SK-N-SH (cell line): ENCODE data around the gene CTSO. TPM values are rescaled to one million over a fixed set of nuclear protein-coding genes. Genes with fewer than 3 reads are reported as not detected.

Experiments used
- CTCF ChIA-PET: fragments of 300-600, 350-600 bp; formaldehyde crosslinking; extraction: SDS; loops from one replicate; lab custom pipeline; 2021; lab: Yijun Ruan, JAX
- POLR2A ChIA-PET: fragments of 350-600 bp; sonication (Branson Sonifier 250); formaldehyde crosslinking; extraction: SDS; loops from one replicate; lab custom pipeline; 2020; ENCODE audit warnings: antibody characterized with exemption, inconsistent platforms; lab: Yijun Ruan, JAX
- DNase-seq: peaks from one replicate; pipeline ENCODE4 v3.0.0; 2012
- H2AFZ ChIP-seq: fragments of 200-600 bp; sonication (generic); 2 replicates; pipeline ENCODE4 v1.8.1; 2016; ENCODE audit warnings: antibody characterized with exemption, mild to moderate bottlenecking, low read depth
- H3F3A ChIP-seq: fragments of 200-600 bp; sonication (generic); replicated peaks from 2 replicates; pipeline ENCODE3; 2016; ENCODE audit warnings: antibody characterized with exemption, mild to moderate bottlenecking; ENCODE audit not compliant: insufficient read depth
- H3K27ac ChIP-seq, 2 experiments: fragments of 200-500 bp in 1 of 2; fragments of 200-600 bp in 1 of 2; sonication (Bioruptor generic) in 1 of 2; sonication (generic), shearing (Covaris generic) in 1 of 2; 2 replicates each; pipeline versions ENCODE4 v1.5.1 to v1.6.1; 2014 to 2016; ENCODE audit warnings: low read depth in 2 of 2, inconsistent platforms in 1 of 2, low read length in 1 of 2, mild to moderate bottlenecking in 1 of 2, mixed read lengths in 1 of 2
- H3K27me3 ChIP-seq: fragments of 200-600 bp; sonication (generic), shearing (Covaris generic); 2 replicates; pipeline ENCODE4 v1.6.1; 2016; ENCODE audit warnings: mixed run types; ENCODE audit not compliant: insufficient read depth
- H3K36me3 ChIP-seq, 2 experiments: fragments of 200-500 bp in 1 of 2; fragments of 200-600 bp in 1 of 2; sonication (Bioruptor generic) in 1 of 2; sonication (generic) in 1 of 2; replicated peaks in 1 of 2; 2 replicates each; pipeline versions ENCODE3 to v1.5.1; 2014 to 2016; ENCODE audit warnings: low read length in 1 of 2, mild to moderate bottlenecking in 1 of 2; ENCODE audit not compliant: insufficient read depth in 2 of 2, control insufficient read depth in 1 of 2
- H3K4me1 ChIP-seq, 2 experiments: fragments of 200-500 bp in 1 of 2; fragments of 200-600 bp in 1 of 2; sonication (Bioruptor generic) in 1 of 2; sonication (generic), shearing (Covaris generic) in 1 of 2; 2 replicates each; pipeline versions ENCODE4 v1.5.1 to v1.6.1; 2014 to 2016; ENCODE audit warnings: low read depth in 1 of 2, low read length in 1 of 2, mixed run types in 1 of 2; ENCODE audit not compliant: insufficient read depth in 2 of 2, control insufficient read depth in 1 of 2
- H3K4me2 ChIP-seq: fragments of 200-600 bp; sonication (generic), shearing (Covaris generic); 2 replicates; pipeline ENCODE4 v1.6.1; 2017; ENCODE audit warnings: mixed run types
- H3K4me3 ChIP-seq, 2 experiments: fragments of 200-500 bp in 1 of 2; fragments of 200-600 bp in 1 of 2; sonication (Bioruptor generic) in 1 of 2; sonication (generic), shearing (Covaris generic) in 1 of 2; 2 replicates each; pipeline versions ENCODE4 v1.5.1 to v1.8.1; 2014 to 2016; ENCODE audit warnings: low read depth in 2 of 2, inconsistent platforms in 1 of 2, low read length in 1 of 2, mild to moderate bottlenecking in 1 of 2, mixed read lengths in 1 of 2, moderate library complexity in 1 of 2
- H3K79me2 ChIP-seq: fragments of 200-600 bp; sonication (generic); 2 replicates; pipeline ENCODE4 v1.8.1; 2017; ENCODE audit warnings: mild to moderate bottlenecking; ENCODE audit not compliant: insufficient read depth
- H3K9ac ChIP-seq: fragments of 200-600 bp; sonication (generic); 2 replicates; pipeline ENCODE4 v1.6.1; 2017; ENCODE audit warnings: mixed run types
- H3K9me2 ChIP-seq: fragments of 200-600 bp; sonication (generic); 2 replicates; pipeline ENCODE4 v1.6.1; 2017; ENCODE audit warnings: mixed run types
- H3K9me3 ChIP-seq: fragments of 200-600 bp; sonication (generic); 2 replicates; pipeline ENCODE4 v1.6.1; 2017; ENCODE audit warnings: mixed run types, mild to moderate bottlenecking, moderate library complexity
- H4K20me1 ChIP-seq: fragments of 200-600 bp; sonication (generic); 2 replicates; pipeline ENCODE4 v1.6.1; 2017; ENCODE audit warnings: mild to moderate bottlenecking, mixed run types; ENCODE audit not compliant: insufficient read depth
- ELF1 ChIP-seq: IDR thresholded peaks from 2 replicates; pipeline ENCODE4 v1.4.0; 2012
- FOSL2 ChIP-seq: IDR thresholded peaks from 2 replicates; pipeline ENCODE4 v1.4.0; 2012; ENCODE audit warnings: low read depth, mild to moderate bottlenecking, moderate library complexity, borderline replicate concordance
- FOXM1 ChIP-seq: IDR thresholded peaks from 2 replicates; pipeline ENCODE4 v1.4.0; 2012; ENCODE audit warnings: low read depth, mild to moderate bottlenecking
- MEF2A ChIP-seq: IDR thresholded peaks from 2 replicates; pipeline ENCODE4 v1.4.0; 2012; ENCODE audit warnings: low read depth, borderline replicate concordance
- RAD21 ChIP-seq: IDR thresholded peaks from 2 replicates; pipeline ENCODE4 v1.6.1; 2012; ENCODE audit warnings: mild to moderate bottlenecking, low read length
- RXRA ChIP-seq: IDR thresholded peaks from 2 replicates; pipeline ENCODE4 v1.4.0; 2012; ENCODE audit warnings: low read depth, mild to moderate bottlenecking, borderline replicate concordance
- USF2 ChIP-seq: fragments of 150-350 bp; IDR thresholded peaks from 2 replicates; pipeline ENCODE4 v1.6.1; 2017; ENCODE audit warnings: antibody characterized with exemption, low read length, low read depth, borderline replicate concordance
- WGBS: methylation state at CpG from one replicate; pipeline ENCODE4 v1.1.6; 2017; ENCODE audit warnings: low lambda C conversion rate; 5-methylcytosine and 5-hydroxymethylcytosine counted together
- polyA plus RNA-seq, 3 experiments: library from polyadenylated mRNA; depleted of rRNA; stranded (reverse); fragments of >200 nt; gene quantifications; 2 replicates each; pipeline ENCODE4 v1.2.3, GENCODE V29; 2012
- TF ChIP-seq, protein P1 (sequence below): IDR thresholded peaks from 2 replicates; pipeline ENCODE4 v1.6.1; 2012; ENCODE audit warnings: mild to moderate bottlenecking, low read depth, low read length, moderate library complexity
- TF ChIP-seq, protein P2 (sequence below): IDR thresholded peaks from 2 replicates; pipeline ENCODE4 v1.4.0; 2012; ENCODE audit warnings: low read depth, borderline replicate concordance

CTSO gene
- polyA plus RNA-seq, 1 of the 3 experiments (the other 2 are of a cell fraction), result 3.3 TPM

- H3K9me2 ChIP-seq, result no peaks in the 10 kb centered on the region
- no peak overlapping the region for H3K9ac ChIP-seq
- TF ChIP-seq, protein P1, sequence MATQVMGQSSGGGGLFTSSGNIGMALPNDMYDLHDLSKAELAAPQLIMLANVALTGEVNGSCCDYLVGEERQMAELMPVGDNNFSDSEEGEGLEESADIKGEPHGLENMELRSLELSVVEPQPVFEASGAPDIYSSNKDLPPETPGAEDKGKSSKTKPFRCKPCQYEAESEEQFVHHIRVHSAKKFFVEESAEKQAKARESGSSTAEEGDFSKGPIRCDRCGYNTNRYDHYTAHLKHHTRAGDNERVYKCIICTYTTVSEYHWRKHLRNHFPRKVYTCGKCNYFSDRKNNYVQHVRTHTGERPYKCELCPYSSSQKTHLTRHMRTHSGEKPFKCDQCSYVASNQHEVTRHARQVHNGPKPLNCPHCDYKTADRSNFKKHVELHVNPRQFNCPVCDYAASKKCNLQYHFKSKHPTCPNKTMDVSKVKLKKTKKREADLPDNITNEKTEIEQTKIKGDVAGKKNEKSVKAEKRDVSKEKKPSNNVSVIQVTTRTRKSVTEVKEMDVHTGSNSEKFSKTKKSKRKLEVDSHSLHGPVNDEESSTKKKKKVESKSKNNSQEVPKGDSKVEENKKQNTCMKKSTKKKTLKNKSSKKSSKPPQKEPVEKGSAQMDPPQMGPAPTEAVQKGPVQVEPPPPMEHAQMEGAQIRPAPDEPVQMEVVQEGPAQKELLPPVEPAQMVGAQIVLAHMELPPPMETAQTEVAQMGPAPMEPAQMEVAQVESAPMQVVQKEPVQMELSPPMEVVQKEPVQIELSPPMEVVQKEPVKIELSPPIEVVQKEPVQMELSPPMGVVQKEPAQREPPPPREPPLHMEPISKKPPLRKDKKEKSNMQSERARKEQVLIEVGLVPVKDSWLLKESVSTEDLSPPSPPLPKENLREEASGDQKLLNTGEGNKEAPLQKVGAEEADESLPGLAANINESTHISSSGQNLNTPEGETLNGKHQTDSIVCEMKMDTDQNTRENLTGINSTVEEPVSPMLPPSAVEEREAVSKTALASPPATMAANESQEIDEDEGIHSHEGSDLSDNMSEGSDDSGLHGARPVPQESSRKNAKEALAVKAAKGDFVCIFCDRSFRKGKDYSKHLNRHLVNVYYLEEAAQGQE, result no peak
- TF ChIP-seq FOXM1, result no peak
- H3K9me3 ChIP-seq, result no peaks in the 10 kb centered on the region
- no peaks in the 10 kb centered on the region for H4K20me1 ChIP-seq
- no peaks in the 10 kb centered on the region for H3F3A ChIP-seq
- H3K4me2 ChIP-seq, result no peak overlapping the region
- H2AFZ ChIP-seq, result no peak overlapping the region
- ChIA-PET CTCF (no interaction called here), POLR2A (no interaction called here)
- DNase-seq, result no peak
- no peak overlapping the region for H3K27ac ChIP-seq
- 37% methylated on average over 3 of the region's 3 CpGs for WGBS
- no peak overlapping the region for H3K4me3 ChIP-seq
- H3K27me3 ChIP-seq, result no peaks in the 10 kb centered on the region
- H3K4me1 ChIP-seq, result no peaks in the 10 kb centered on the region
- no peaks in the 10 kb centered on the region for H3K36me3 ChIP-seq
- no peaks in the 10 kb centered on the region for H3K79me2 ChIP-seq
These were observed 29.0 kb downstream of the CTSO start for GRCh38 chr4:155924637-155925036.

DNA sequence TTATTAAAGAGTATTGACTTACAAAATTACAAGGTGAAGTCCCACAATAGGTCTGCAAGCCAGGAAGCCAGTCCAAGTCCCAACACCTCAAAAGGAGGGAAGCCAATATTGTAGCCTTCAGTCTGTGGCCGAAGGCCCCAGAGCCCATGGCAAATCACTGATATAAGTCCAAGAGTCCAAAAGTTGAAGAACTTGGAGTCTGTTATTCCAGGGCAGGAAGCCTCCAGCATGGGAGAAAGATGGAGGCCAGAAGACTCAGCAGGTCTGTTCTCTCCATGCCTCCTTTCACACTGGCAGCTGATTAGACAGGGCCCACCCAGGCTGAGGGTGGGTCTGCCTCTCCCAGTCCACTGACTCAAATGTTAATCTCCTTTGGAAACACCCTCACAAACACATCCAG, 32.1 kb downstream of the CTSO start:
- Histone ChIP-seq H3K9me2 (no peaks in the 10 kb centered on the region), H3K9ac (no peak overlapping the region), H2AFZ (no peak overlapping the region), H3K36me3 (no peaks in the 10 kb centered on the region), H3K79me2 (no peaks in the 10 kb centered on the region), H3K9me3 (no peaks in the 10 kb centered on the region), H3K4me3 (no peak overlapping the region), H3K27me3 (no peaks in the 10 kb centered on the region), H3K4me1 (no peaks in the 10 kb centered on the region), H3K27ac (no peak overlapping the region), H3F3A (no peaks in the 10 kb centered on the region), H3K4me2 (no peak overlapping the region), H4K20me1 (no peaks in the 10 kb centered on the region)
- ChIA-PET POLR2A (no interaction called here), CTCF (no interaction called here)
- TF ChIP-seq FOSL2 (no peak), USF2 (no peak), RAD21 (no peak), RXRA (no peak), MEF2A (no peak), ELF1 (no peak)
- TF ChIP-seq, protein P2, sequence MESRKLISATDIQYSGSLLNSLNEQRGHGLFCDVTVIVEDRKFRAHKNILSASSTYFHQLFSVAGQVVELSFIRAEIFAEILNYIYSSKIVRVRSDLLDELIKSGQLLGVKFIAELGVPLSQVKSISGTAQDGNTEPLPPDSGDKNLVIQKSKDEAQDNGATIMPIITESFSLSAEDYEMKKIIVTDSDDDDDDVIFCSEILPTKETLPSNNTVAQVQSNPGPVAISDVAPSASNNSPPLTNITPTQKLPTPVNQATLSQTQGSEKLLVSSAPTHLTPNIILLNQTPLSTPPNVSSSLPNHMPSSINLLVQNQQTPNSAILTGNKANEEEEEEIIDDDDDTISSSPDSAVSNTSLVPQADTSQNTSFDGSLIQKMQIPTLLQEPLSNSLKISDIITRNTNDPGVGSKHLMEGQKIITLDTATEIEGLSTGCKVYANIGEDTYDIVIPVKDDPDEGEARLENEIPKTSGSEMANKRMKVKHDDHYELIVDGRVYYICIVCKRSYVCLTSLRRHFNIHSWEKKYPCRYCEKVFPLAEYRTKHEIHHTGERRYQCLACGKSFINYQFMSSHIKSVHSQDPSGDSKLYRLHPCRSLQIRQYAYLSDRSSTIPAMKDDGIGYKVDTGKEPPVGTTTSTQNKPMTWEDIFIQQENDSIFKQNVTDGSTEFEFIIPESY, result no peak
- DNase-seq, result no peak
- 43% methylated on average over 1 of the region's 1 CpG for WGBS
